DOHH2 (cell line): ENCODE results near the gene PLAA.

Source experiments
- EZH2phosphoT487 ChIP-seq: fragments of 200-600 bp; sonication (generic); IDR thresholded peaks from 2 replicates; pipeline ENCODE4 v1.6.1; 2017; ENCODE audit warnings: borderline replicate concordance, mild to moderate bottlenecking, antibody characterized with exemption, low read length, moderate library complexity, mixed read lengths
- TF ChIP-seq, protein P1 (sequence below): fragments of 200-600 bp; sonication (generic); IDR thresholded peaks from one replicate; pipeline ENCODE4 v1.5.1; 2014; ENCODE audit warnings: antibody characterized with exemption, mild to moderate bottlenecking, low read depth, low read length; ENCODE audit not compliant: poor library complexity, severe bottlenecking

DNA sequence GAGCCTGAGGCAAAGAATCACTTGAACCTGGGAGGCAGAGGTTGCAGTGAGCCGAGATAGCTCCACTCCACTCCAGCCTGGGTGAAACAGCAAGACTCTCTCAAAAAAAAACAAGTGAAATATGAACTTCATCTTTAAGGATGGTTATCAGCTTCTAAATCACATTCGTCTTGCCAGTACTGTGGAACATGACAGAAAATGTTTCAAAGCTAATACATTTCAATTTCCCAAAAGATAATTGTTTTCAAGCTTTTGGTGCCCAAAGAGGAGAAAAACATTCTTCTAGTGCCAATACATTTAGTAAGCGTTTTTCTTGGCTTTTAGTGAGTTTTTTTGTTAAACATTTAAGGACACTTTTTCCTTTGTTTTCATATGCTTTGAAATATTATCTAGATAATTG, 4.8 kb upstream of the PLAA start:
- no peak for TF ChIP-seq EZH2phosphoT487
- TF ChIP-seq, protein P1, sequence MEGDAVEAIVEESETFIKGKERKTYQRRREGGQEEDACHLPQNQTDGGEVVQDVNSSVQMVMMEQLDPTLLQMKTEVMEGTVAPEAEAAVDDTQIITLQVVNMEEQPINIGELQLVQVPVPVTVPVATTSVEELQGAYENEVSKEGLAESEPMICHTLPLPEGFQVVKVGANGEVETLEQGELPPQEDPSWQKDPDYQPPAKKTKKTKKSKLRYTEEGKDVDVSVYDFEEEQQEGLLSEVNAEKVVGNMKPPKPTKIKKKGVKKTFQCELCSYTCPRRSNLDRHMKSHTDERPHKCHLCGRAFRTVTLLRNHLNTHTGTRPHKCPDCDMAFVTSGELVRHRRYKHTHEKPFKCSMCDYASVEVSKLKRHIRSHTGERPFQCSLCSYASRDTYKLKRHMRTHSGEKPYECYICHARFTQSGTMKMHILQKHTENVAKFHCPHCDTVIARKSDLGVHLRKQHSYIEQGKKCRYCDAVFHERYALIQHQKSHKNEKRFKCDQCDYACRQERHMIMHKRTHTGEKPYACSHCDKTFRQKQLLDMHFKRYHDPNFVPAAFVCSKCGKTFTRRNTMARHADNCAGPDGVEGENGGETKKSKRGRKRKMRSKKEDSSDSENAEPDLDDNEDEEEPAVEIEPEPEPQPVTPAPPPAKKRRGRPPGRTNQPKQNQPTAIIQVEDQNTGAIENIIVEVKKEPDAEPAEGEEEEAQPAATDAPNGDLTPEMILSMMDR: no peak
